GM12864 (cell line): ENCODE measurements around the gene CLDN18.

Experiments
- DNase-seq: peaks from one replicate; pipeline ENCODE4 v3.0.0-alpha.2; 2011; ENCODE audit warnings: low read depth
- H3K4me3 ChIP-seq: 2 replicates; pipeline ENCODE4 v1.5.1; 2011; ENCODE audit warnings: mild to moderate bottlenecking, low read depth, low read length, control low read depth
- CTCF ChIP-seq: IDR thresholded peaks from 2 replicates; pipeline ENCODE4 v1.5.1; 2011; ENCODE audit warnings: low read depth, mild to moderate bottlenecking, moderate library complexity, low read length, control low read depth, inconsistent platforms; ENCODE audit errors: missing control alignments

Gene CLDN18

GRCh38 chr3:138019281-138020069 lies 9.5 kb downstream of the CLDN18 start:
- DNase-seq: no peak
- no peak for TF ChIP-seq CTCF
- no peak overlapping the region for H3K4me3 ChIP-seq

GRCh38 chr3:138023754-138024153 lies 13.8 kb downstream of the CLDN18 start:
- no peak overlapping the region for H3K4me3 ChIP-seq
- no peak for TF ChIP-seq CTCF
- DNase-seq: no peak

GRCh38 chr3:138025553-138025952 lies 15.6 kb downstream of the CLDN18 start:
- H3K4me3 ChIP-seq: no peak overlapping the region
- DNase-seq: no peak
- no peak for TF ChIP-seq CTCF

- no peak overlapping the region for H3K4me3 ChIP-seq
- no peak for DNase-seq
- no peak for TF ChIP-seq CTCF
These were observed 17.9 kb downstream of the CLDN18 start for GRCh38 chr3:138027821-138028220.

- no peak for TF ChIP-seq CTCF
- H3K4me3 ChIP-seq: no peak overlapping the region
- no peak for DNase-seq
These were observed 20.8 kb downstream of the CLDN18 start for GRCh38 chr3:138030734-138031280.

- DNase-seq: no peak
- H3K4me3 ChIP-seq: no peak overlapping the region
- TF ChIP-seq CTCF: no peak
These were observed 21.6 kb downstream of the CLDN18 start for GRCh38 chr3:138031536-138031935.

- DNase-seq: no peak
- no peak for TF ChIP-seq CTCF
- no peak overlapping the region for H3K4me3 ChIP-seq
These were observed 22.6 kb downstream of the CLDN18 start for GRCh38 chr3:138032567-138032966.
